Right lobe of liver (tissue), 4 donors: ENCODE measurements around the gene EPHB3.

Experiments
- CTCF ChIP-seq, 4 donors: fragments of 200-600 bp in 3 of 4; fragments of 450-650 bp in 1 of 4; IDR thresholded peaks; one replicate each; pipeline versions ENCODE4 v1.5.1 to v1.8.0; 2016 to 2022; ENCODE audit warnings: antibody characterized with exemption in 4 of 4, mild to moderate bottlenecking in 2 of 4
- POLR2A ChIP-seq: fragments of 450-650 bp; IDR thresholded peaks from one replicate; pipeline ENCODE4 v1.6.1; 2017; ENCODE audit warnings: antibody characterized with exemption, mild to moderate bottlenecking
- donor health status: DM: no; HTN: no; CAD: no.
- donor health status: DM: no; HTN: no; CAD: no.
- donor health status: DM: no; HTN: yes; CAD: no.

- TF ChIP-seq CTCF (IDR thresholded peaks at IDR 0.05), result no peak
- no peak for TF ChIP-seq POLR2A
Measured at GRCh38 chr3:184532940-184533732, 28.4 kb upstream of the EPHB3 start.
